ENCODE data around the gene MMP20.

The MMP20 gene

DNA sequence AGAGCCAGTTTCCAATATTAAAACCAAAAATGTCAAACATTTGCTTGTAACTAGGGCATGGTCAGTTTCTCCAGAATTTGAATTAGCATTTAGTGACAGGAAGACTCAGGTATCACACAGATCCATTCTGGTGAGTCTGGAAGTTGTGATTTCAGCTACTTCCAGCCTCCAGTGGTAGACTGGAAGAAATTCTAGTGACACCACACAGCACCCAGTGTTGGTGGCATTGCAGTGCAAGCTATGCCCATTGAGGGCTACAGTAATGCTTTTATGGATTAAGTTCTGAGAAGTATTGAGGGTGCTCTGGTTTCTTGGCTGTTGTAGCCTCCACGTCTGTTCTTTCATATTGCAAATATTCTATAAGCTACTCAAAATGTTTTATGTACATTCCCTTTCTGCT is 31.4 kb upstream of the MMP20 start:
- no peak overlapping the region for H3K9ac ChIP-seq (ENCODE audit: low read length)
- no peaks in the 10 kb centered on the region for H3K4me1 ChIP-seq (ENCODE audit: insufficient read depth, low read length, severe bottlenecking)
- no peaks in the 10 kb centered on the region for H3K79me2 ChIP-seq (ENCODE audit: insufficient read depth, low read length)
- peaks cover 4% of the 10 kb centered on the region; the same call in 1 of the 2 replicates for H3K27me3 ChIP-seq (ENCODE audit: insufficient read depth, low read length)
- no peak overlapping the region for H3K4me3 ChIP-seq (ENCODE audit: low read depth, low read length, poor library complexity, severe bottlenecking)
- H3K9me2 ChIP-seq (ENCODE audit: low read depth, low read length): no peaks in the 10 kb centered on the region
- H3K36me3 ChIP-seq (ENCODE audit: insufficient read depth, low read length): no peaks in the 10 kb centered on the region
- H3K4me2 ChIP-seq (ENCODE audit: low read length): no peak overlapping the region
- no peak overlapping the region for H2AFZ ChIP-seq (ENCODE audit: low read length)
- H3F3A ChIP-seq (ENCODE audit: insufficient read depth, low read length): no peaks in the 10 kb centered on the region
- no peak for TF ChIP-seq EZH2 (IDR thresholded peaks at IDR 0.05; ENCODE audit: borderline replicate concordance, low read length)
- TF ChIP-seq, protein P1, sequence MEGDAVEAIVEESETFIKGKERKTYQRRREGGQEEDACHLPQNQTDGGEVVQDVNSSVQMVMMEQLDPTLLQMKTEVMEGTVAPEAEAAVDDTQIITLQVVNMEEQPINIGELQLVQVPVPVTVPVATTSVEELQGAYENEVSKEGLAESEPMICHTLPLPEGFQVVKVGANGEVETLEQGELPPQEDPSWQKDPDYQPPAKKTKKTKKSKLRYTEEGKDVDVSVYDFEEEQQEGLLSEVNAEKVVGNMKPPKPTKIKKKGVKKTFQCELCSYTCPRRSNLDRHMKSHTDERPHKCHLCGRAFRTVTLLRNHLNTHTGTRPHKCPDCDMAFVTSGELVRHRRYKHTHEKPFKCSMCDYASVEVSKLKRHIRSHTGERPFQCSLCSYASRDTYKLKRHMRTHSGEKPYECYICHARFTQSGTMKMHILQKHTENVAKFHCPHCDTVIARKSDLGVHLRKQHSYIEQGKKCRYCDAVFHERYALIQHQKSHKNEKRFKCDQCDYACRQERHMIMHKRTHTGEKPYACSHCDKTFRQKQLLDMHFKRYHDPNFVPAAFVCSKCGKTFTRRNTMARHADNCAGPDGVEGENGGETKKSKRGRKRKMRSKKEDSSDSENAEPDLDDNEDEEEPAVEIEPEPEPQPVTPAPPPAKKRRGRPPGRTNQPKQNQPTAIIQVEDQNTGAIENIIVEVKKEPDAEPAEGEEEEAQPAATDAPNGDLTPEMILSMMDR (IDR thresholded peaks at IDR 0.05; ENCODE audit: low read length): no peak
- 0 out of 2 replicates have a peak, but pooled peaks cover 3% of the 10 kb centered on the region for H3K9me3 ChIP-seq (ENCODE audit: low read length)
- H4K20me1 ChIP-seq (ENCODE audit: insufficient read depth, low read length): no peaks in the 10 kb centered on the region
- no peak overlapping the region for H3K27ac ChIP-seq (ENCODE audit: low read depth, low read length, poor library complexity, severe bottlenecking)

DNA sequence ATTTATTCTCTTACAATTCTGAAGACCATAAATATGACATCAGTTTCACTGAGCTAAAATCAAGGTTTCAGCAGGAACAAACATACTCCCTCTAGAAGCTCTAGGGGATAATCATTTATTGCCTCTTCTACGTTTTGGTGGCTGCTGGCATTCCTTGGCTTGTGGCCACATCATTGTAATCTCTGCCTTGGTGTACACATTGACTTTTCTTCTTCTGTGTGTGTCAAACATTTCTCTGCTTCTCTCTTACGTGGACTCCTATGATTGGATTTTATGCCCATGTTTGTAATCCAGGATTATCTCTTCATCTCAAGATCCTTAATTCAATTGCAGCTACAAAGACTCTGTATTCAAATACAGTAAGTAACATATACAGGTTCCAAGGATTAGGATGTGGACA is 30.4 kb upstream of the MMP20 start:
- Histone ChIP-seq H3K4me1 (ENCODE audit: insufficient read depth, low read length, severe bottlenecking) (no peaks in the 10 kb centered on the region), H3F3A (ENCODE audit: insufficient read depth, low read length) (no peaks in the 10 kb centered on the region), H3K27ac (ENCODE audit: low read depth, low read length, poor library complexity, severe bottlenecking) (no peak overlapping the region), H4K20me1 (ENCODE audit: insufficient read depth, low read length) (no peaks in the 10 kb centered on the region), H3K9me3 (ENCODE audit: low read length) (0 out of 2 replicates have a peak, but pooled peaks cover 3% of the 10 kb centered on the region), H3K27me3 (ENCODE audit: insufficient read depth, low read length) (peaks cover 4% of the 10 kb centered on the region; the same call in 1 of the 2 replicates), H3K36me3 (ENCODE audit: insufficient read depth, low read length) (no peaks in the 10 kb centered on the region), H3K4me2 (ENCODE audit: low read length) (no peak overlapping the region), H3K9ac (ENCODE audit: low read length) (no peak overlapping the region), H3K79me2 (ENCODE audit: insufficient read depth, low read length) (no peaks in the 10 kb centered on the region), H3K9me2 (ENCODE audit: low read depth, low read length) (no peaks in the 10 kb centered on the region), H3K4me3 (ENCODE audit: low read depth, low read length, poor library complexity, severe bottlenecking) (no peak overlapping the region), H2AFZ (ENCODE audit: low read length) (no peak overlapping the region)
- TF ChIP-seq, protein P1 (IDR thresholded peaks at IDR 0.05; ENCODE audit: low read length): no peak
- TF ChIP-seq EZH2 (IDR thresholded peaks at IDR 0.05; ENCODE audit: borderline replicate concordance, low read length): no peak

DNA sequence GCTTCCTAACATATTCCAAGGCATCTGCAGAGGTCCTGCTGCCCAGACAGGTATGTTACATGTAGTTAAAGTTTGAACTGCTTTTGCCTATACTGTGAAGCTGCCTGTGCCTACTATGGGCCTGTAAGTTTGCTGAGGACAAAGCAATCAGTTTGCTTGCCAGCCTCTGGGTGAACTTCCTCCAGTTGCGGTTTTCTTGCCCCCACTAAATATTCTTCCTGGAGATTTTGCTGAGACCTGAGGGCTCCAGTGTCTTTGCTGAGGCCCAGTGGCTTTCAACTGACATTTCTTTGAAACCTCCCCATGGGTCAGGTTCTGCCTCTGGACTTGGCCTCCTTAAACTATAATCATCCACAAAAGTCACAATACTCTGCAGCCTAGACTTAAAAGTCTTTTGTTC is 29.6 kb upstream of the MMP20 start:
- no peak overlapping the region for H3K27ac ChIP-seq (ENCODE audit: low read depth, low read length, poor library complexity, severe bottlenecking)
- H4K20me1 ChIP-seq (ENCODE audit: insufficient read depth, low read length): no peaks in the 10 kb centered on the region
- no peaks in the 10 kb centered on the region for H3K36me3 ChIP-seq (ENCODE audit: insufficient read depth, low read length)
- TF ChIP-seq, protein P1 (IDR thresholded peaks at IDR 0.05; ENCODE audit: low read length): no peak
- TF ChIP-seq EZH2 (IDR thresholded peaks at IDR 0.05; ENCODE audit: borderline replicate concordance, low read length): no peak
- H3K27me3 ChIP-seq (ENCODE audit: insufficient read depth, low read length): peaks cover 4% of the 10 kb centered on the region; the same call in 1 of the 2 replicates
- no peaks in the 10 kb centered on the region for H3F3A ChIP-seq (ENCODE audit: insufficient read depth, low read length)
- H2AFZ ChIP-seq (ENCODE audit: low read length): no peak overlapping the region
- no peak overlapping the region for H3K4me3 ChIP-seq (ENCODE audit: low read depth, low read length, poor library complexity, severe bottlenecking)
- H3K79me2 ChIP-seq (ENCODE audit: insufficient read depth, low read length): no peaks in the 10 kb centered on the region
- H3K9ac ChIP-seq (ENCODE audit: low read length): no peak overlapping the region
- H3K9me3 ChIP-seq (ENCODE audit: low read length): 0 out of 2 replicates have a peak, but pooled peaks cover 3% of the 10 kb centered on the region
- H3K4me2 ChIP-seq (ENCODE audit: low read length): no peak overlapping the region
- no peaks in the 10 kb centered on the region for H3K4me1 ChIP-seq (ENCODE audit: insufficient read depth, low read length, severe bottlenecking)
- no peaks in the 10 kb centered on the region for H3K9me2 ChIP-seq (ENCODE audit: low read depth, low read length)
